ENCODE data around the gene PLOD2.

Gene PLOD2

DNA sequence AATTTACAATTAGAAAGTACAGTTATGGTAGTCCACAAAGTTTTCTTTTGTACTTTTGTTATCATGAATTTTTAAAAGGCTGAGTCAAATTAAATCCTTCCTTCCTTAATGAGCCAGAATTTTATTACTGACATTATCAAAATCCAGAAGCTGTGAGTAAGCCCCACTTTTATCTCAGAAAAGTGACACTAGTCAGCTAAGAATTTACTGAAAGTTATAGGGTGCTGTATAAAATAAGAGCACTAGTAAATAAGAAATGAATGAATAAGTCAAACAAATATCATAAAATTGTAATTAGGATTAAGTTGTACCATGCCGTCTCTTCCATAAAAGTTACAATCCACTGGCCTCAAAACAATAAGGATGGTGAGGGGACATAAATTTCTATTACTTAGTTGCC lies 15.3 kb downstream of the PLOD2 start:
- H3K4me1 ChIP-seq (ENCODE audit: control insufficient read depth, insufficient read depth, low read length, unreplicated experiment): peaks cover 86% of the 10 kb centered on the region
- peaks cover 99% of the 10 kb centered on the region for H3K79me2 ChIP-seq (ENCODE audit: control insufficient read depth, insufficient read depth, low read length, unreplicated experiment)
- H3K27ac ChIP-seq (ENCODE audit: low read depth, low read length): no peak overlapping the region
- H2AFZ ChIP-seq (ENCODE audit: low read length, unreplicated experiment): no peak overlapping the region
- H3K4me3 ChIP-seq (ENCODE audit: low read depth, low read length): no peak overlapping the region
- 0 out of 2 replicates have a peak, but pooled peaks cover 7% of the 10 kb centered on the region for H3K36me3 ChIP-seq (ENCODE audit: insufficient read depth, low read length)
- no peaks in the 10 kb centered on the region for H3K27me3 ChIP-seq (ENCODE audit: insufficient read depth, low read length)

GRCh38 chr3:146142757-146143156 lies 18.2 kb downstream of the PLOD2 start:
- H3K4me3 ChIP-seq (ENCODE audit: low read depth, low read length): no peak overlapping the region

DNA sequence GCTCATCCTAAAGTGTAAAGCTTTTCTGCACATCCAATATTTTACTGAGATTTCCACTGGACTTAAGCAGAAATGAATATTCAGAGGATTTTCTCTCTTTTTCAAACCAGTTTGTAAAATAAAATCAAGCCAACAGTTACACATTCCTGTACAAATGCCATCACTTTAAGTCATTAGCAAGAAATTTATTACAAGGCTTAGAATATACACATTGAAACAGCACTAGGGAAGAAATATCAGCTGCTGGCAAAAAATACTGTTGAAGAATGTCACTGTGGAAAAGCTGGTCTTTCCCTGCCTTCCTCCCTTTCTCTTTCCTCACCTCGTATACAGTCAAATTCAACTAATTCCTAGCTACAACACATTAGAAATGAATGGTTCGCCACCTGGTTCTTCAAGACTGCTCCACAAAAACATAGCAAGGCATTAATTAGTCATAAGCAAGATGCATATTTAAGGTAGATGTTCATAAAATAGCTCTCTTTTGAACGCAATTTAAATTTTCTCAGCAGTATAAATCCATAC lies 21.3 kb downstream of the PLOD2 start:
- no peak overlapping the region; the same call in 1 of the 2 replicates for H3K27ac ChIP-seq (ENCODE audit: low read depth, low read length)
- peaks cover 75% of the 10 kb centered on the region for H3K4me1 ChIP-seq (ENCODE audit: control insufficient read depth, insufficient read depth, low read length, unreplicated experiment)
- no peak overlapping the region for H2AFZ ChIP-seq (ENCODE audit: low read length, unreplicated experiment)
- H3K79me2 ChIP-seq (ENCODE audit: control insufficient read depth, insufficient read depth, low read length, unreplicated experiment): peaks cover 100% of the 10 kb centered on the region
- peaks cover 9% of the 10 kb centered on the region for H3K36me3 ChIP-seq (ENCODE audit: insufficient read depth, low read length)
- no peaks in the 10 kb centered on the region for H3K27me3 ChIP-seq (ENCODE audit: insufficient read depth, low read length)
- no peak overlapping the region for H3K4me3 ChIP-seq (ENCODE audit: low read depth, low read length)

More at GRCh38 chr3:146142757-146143156, 18.2 kb downstream of the PLOD2 start:
- Histone ChIP-seq H3K27me3 (ENCODE audit: insufficient read depth, low read length) (no peaks in the 10 kb centered on the region), H3K36me3 (ENCODE audit: insufficient read depth, low read length) (peaks cover 10% of the 10 kb centered on the region; the same call in 1 of the 2 replicates), H3K4me1 (ENCODE audit: control insufficient read depth, insufficient read depth, low read length, unreplicated experiment) (peaks cover 76% of the 10 kb centered on the region), H2AFZ (ENCODE audit: low read length, unreplicated experiment) (no peak overlapping the region), H3K79me2 (ENCODE audit: control insufficient read depth, insufficient read depth, low read length, unreplicated experiment) (peaks cover 100% of the 10 kb centered on the region), H3K27ac (ENCODE audit: low read depth, low read length) (no peak overlapping the region)

GRCh38 chr3:146138902-146139301 lies 22.1 kb downstream of the PLOD2 start:
- H3K4me3 ChIP-seq (ENCODE audit: low read depth, low read length): no peak overlapping the region
- no peak overlapping the region for H3K27ac ChIP-seq (ENCODE audit: low read depth, low read length)
- H3K79me2 ChIP-seq (ENCODE audit: control insufficient read depth, insufficient read depth, low read length, unreplicated experiment): peaks cover 100% of the 10 kb centered on the region
- no peaks in the 10 kb centered on the region for H3K27me3 ChIP-seq (ENCODE audit: insufficient read depth, low read length)
- peaks cover 78% of the 10 kb centered on the region for H3K4me1 ChIP-seq (ENCODE audit: control insufficient read depth, insufficient read depth, low read length, unreplicated experiment)
- H3K36me3 ChIP-seq (ENCODE audit: insufficient read depth, low read length): peaks cover 9% of the 10 kb centered on the region
- no peak overlapping the region for H2AFZ ChIP-seq (ENCODE audit: low read length, unreplicated experiment)

GRCh38 chr3:146136647-146137046 lies 24.3 kb downstream of the PLOD2 start:
- Histone ChIP-seq H3K27me3 (ENCODE audit: insufficient read depth, low read length) (no peaks in the 10 kb centered on the region), H3K27ac (ENCODE audit: low read depth, low read length) (no peak overlapping the region), H3K4me1 (ENCODE audit: control insufficient read depth, insufficient read depth, low read length, unreplicated experiment) (peaks cover 75% of the 10 kb centered on the region), H2AFZ (ENCODE audit: low read length, unreplicated experiment) (no peak overlapping the region), H3K36me3 (ENCODE audit: insufficient read depth, low read length) (peaks cover 13% of the 10 kb centered on the region), H3K79me2 (ENCODE audit: control insufficient read depth, insufficient read depth, low read length, unreplicated experiment) (peaks cover 98% of the 10 kb centered on the region), H3K4me3 (ENCODE audit: low read depth, low read length) (no peak overlapping the region)

DNA sequence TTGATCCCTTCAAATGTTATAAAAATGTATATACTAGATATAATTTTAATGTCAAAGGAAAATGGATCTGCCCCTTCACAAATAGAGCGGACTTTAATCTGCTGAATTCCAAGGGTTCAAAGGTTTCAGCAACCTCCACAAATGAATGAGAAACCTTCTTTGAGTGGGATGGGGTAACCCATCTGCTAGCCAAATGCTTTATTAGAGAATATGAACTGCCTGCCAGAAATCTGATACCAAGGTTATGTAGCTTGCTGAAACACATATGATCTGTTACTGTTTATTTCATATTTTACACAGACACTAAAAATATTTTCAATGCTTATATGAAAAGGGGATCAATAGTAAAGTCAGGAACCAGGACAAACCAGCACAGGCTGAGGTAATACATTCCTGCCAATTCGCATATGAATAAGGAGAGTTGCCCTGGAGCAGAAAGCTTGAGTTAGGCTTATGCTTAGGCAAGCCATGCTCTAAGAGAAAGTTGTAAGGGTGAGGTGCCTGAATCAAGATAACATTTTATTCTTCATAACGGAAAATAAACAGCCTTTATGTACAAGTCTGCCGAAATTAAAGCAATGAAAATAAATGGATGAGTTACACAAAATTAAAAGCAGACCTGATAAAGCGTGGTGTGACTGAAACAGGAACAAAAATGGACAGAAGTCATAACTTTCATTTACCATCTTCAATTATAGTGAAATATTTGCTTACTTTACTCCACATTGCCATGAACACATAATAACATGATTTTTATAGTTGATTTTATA lies 26.5 kb downstream of the PLOD2 start:
- no peak overlapping the region for H2AFZ ChIP-seq (ENCODE audit: low read length, unreplicated experiment)
- no peak overlapping the region for H3K4me3 ChIP-seq (ENCODE audit: low read depth, low read length)

DNA sequence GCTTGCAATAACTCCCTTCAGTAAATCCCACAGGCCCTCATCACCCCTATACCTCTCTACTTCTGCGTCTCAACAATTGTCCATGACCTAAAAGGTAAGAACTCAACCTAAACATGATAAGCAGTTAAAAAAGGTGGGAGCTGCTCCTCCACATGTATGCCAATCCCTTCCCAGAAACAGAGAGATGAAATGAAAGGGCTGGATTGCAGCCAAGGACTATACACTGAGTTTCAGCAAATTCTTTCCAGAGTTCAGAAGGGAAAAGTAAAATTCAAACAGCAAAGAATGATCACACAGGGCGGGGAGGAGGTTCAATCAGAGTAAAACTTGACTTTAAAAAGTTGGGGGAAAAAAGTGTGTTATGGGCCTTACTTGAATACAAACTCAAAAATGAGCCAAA lies 27.5 kb downstream of the PLOD2 start:
- Histone ChIP-seq H3K27me3 (ENCODE audit: insufficient read depth, low read length) (no peaks in the 10 kb centered on the region), H3K36me3 (ENCODE audit: insufficient read depth, low read length) (peaks cover 21% of the 10 kb centered on the region), H3K4me1 (ENCODE audit: control insufficient read depth, insufficient read depth, low read length, unreplicated experiment) (peaks cover 77% of the 10 kb centered on the region), H2AFZ (ENCODE audit: low read length, unreplicated experiment) (no peak overlapping the region), H3K4me3 (ENCODE audit: low read depth, low read length) (no peak overlapping the region), H3K79me2 (ENCODE audit: control insufficient read depth, insufficient read depth, low read length, unreplicated experiment) (peaks cover 97% of the 10 kb centered on the region), H3K27ac (ENCODE audit: low read depth, low read length) (peak overlapping the region; percentile 33)

More for the DNA sequence above, 26.5 kb downstream of the PLOD2 start:
- peaks cover 78% of the 10 kb centered on the region for H3K4me1 ChIP-seq (ENCODE audit: control insufficient read depth, insufficient read depth, low read length, unreplicated experiment)
- no peaks in the 10 kb centered on the region for H3K27me3 ChIP-seq (ENCODE audit: insufficient read depth, low read length)
- peaks cover 21% of the 10 kb centered on the region for H3K36me3 ChIP-seq (ENCODE audit: insufficient read depth, low read length)
- H3K79me2 ChIP-seq (ENCODE audit: control insufficient read depth, insufficient read depth, low read length, unreplicated experiment): peaks cover 98% of the 10 kb centered on the region
- H3K27ac ChIP-seq (ENCODE audit: low read depth, low read length): peak overlapping the region; percentile 27

GRCh38 chr3:146131616-146132410 lies 29.2 kb downstream of the PLOD2 start:
- Histone ChIP-seq H3K27me3 (ENCODE audit: insufficient read depth, low read length) (no peaks in the 10 kb centered on the region), H3K27ac (ENCODE audit: low read depth, low read length) (peak overlapping the region; percentile 52), H3K79me2 (ENCODE audit: control insufficient read depth, insufficient read depth, low read length, unreplicated experiment) (peaks cover 97% of the 10 kb centered on the region), H3K36me3 (ENCODE audit: insufficient read depth, low read length) (peaks cover 24% of the 10 kb centered on the region), H3K4me1 (ENCODE audit: control insufficient read depth, insufficient read depth, low read length, unreplicated experiment) (peaks cover 77% of the 10 kb centered on the region), H2AFZ (ENCODE audit: low read length, unreplicated experiment) (no peak overlapping the region), H3K4me3 (ENCODE audit: low read depth, low read length) (peak overlapping the region; percentile 16; the same call in 1 of the 2 replicates)

- Histone ChIP-seq H3K36me3 (ENCODE audit: insufficient read depth, low read length) (peaks cover 22% of the 10 kb centered on the region), H3K79me2 (ENCODE audit: control insufficient read depth, insufficient read depth, low read length, unreplicated experiment) (peaks cover 95% of the 10 kb centered on the region), H3K27me3 (ENCODE audit: insufficient read depth, low read length) (no peaks in the 10 kb centered on the region), H3K4me1 (ENCODE audit: control insufficient read depth, insufficient read depth, low read length, unreplicated experiment) (peaks cover 78% of the 10 kb centered on the region), H3K4me3 (ENCODE audit: low read depth, low read length) (no peak overlapping the region), H2AFZ (ENCODE audit: low read length, unreplicated experiment) (no peak overlapping the region), H3K27ac (ENCODE audit: low read depth, low read length) (peak overlapping the region; percentile 52)
Observed at GRCh38 chr3:146130881-146131371, 30.1 kb downstream of the PLOD2 start.

GRCh38 chr3:146129750-146130149 lies 31.2 kb downstream of the PLOD2 start:
- Histone ChIP-seq H3K36me3 (ENCODE audit: insufficient read depth, low read length) (peaks cover 22% of the 10 kb centered on the region), H3K27me3 (ENCODE audit: insufficient read depth, low read length) (no peaks in the 10 kb centered on the region), H3K27ac (ENCODE audit: low read depth, low read length) (no peak overlapping the region), H3K4me3 (ENCODE audit: low read depth, low read length) (no peak overlapping the region), H2AFZ (ENCODE audit: low read length, unreplicated experiment) (no peak overlapping the region), H3K79me2 (ENCODE audit: control insufficient read depth, insufficient read depth, low read length, unreplicated experiment) (peaks cover 91% of the 10 kb centered on the region), H3K4me1 (ENCODE audit: control insufficient read depth, insufficient read depth, low read length, unreplicated experiment) (peaks cover 74% of the 10 kb centered on the region)

Measured in ACC112 (cell line).